Measurements from ENCODE around the gene VASN. TPM values are rescaled to one million over a fixed set of nuclear protein-coding genes. Genes with fewer than 3 reads are reported as not detected.

VASN gene
- total RNA-seq, 2 donors from 2014 or later, result not detected

DNA sequence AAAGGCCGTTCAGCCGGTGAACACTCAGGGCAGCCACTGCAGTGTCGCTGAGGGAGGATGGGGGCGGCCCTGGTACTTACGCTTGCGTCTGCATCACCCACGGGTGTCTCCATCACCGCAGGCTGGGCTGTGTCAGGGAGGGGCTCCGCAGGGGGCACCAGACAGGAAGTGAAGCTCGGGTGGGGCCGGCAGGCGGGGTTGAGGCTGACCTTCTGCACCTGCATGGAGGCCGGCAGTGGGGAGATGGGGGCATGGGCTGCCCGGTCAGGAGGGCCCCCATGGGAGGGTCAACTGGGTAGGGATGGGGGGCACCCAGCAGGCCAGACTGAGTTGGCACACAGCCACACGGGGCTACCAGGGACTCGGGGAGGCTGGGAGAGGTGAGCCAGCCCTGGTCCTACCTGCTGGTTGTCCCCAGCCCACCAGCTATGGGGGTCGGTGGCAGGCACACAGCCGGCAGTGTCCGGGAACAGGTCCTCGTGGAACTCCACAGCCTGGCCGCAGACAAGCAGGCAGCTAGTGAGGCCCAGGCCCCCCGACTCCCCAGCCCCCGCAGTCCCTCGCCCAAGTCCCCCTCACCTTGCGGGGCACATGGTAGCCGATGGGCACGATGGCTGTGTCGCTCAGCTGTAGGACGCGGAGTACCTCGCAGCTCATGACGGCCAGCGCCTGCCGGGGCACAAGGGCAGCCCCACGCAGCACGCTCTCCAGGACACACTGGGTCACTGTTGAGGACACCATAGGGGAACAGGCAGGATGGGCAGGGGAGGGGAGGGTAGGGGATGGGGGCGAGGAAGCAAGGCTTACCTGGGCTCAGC is 7.2 kb upstream of the VASN start:
- Mint-ChIP-seq H3K36me3 (ENCODE audit: insufficient read depth in 2 of 2) (peaks cover 0 to 8% of the 10 kb centered on the region in 2 donors), H3K4me3 (no peak overlapping the region), H3K27me3 (ENCODE audit: low read depth) (no peaks in the 10 kb centered on the region), H3K4me1 (ENCODE audit: low read depth) (no peaks in the 10 kb centered on the region), H3K27ac (no peak overlapping the region), H3K9me3 (no peaks in the 10 kb centered on the region)
- ATAC-seq (replicated peaks in 1 of 2), result no peak
- DNase-seq, result no peak

DNA sequence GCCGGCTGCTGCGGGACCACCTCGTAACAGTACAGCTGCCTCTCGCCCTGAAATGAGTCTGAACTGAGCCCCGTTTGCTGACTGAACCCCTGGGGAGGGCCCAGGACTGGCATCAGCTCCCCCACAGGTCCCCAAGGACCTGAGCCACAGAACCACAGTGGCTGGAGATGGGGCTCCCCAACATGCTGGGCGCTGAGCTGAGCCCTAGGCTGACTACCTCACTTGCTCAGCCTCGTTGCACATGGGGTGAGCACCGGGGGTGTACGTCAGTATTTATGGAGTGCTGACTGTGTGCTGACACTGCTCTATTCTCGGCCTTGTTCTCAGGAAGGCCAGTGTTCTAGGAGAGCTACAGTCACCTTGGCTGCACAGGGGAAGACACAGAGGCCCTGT is 6.6 kb upstream of the VASN start:
- Mint-ChIP-seq H3K9me3 (no peaks in the 10 kb centered on the region), H3K4me3 (no peak overlapping the region), H3K4me1 (ENCODE audit: low read depth) (no peaks in the 10 kb centered on the region), H3K27ac (no peak overlapping the region), H3K27me3 (ENCODE audit: low read depth) (no peaks in the 10 kb centered on the region), H3K36me3 (ENCODE audit: insufficient read depth in 2 of 2) (peaks cover 0 to 6% of the 10 kb centered on the region in 2 donors)
- DNase-seq (no peak), ATAC-seq (replicated peaks in 1 of 2) (no peak)

DNA sequence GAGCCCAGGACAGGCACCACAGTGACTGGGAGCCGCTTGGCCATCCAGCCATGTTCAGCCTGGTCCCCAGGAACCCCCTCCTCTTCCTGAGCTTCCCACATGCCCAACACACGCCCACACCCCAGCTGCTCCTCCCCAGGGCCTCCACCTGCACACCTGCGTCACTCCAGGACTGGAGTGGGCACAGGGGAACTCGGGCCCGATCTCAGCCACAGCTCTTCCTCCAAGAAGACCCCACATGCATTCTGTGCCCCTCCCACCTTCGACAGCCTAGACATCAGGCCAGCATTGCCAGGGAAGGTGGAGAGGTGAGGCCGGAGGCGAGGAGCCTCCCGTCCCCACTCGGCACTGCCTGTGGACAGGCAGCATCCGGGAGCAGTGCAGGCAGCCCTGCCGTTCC is 6.0 kb upstream of the VASN start:
- H3K4me3 Mint-ChIP-seq, result no peak overlapping the region
- H3K9me3 Mint-ChIP-seq, result no peaks in the 10 kb centered on the region
- DNase-seq, result no peak
- no peaks in the 10 kb centered on the region for H3K27me3 Mint-ChIP-seq (ENCODE audit: low read depth)
- no peak overlapping the region for H3K27ac Mint-ChIP-seq
- no peaks in the 10 kb centered on the region for H3K4me1 Mint-ChIP-seq (ENCODE audit: low read depth)
- H3K36me3 Mint-ChIP-seq (ENCODE audit: insufficient read depth in 2 of 2), result peaks cover 0 to 6% of the 10 kb centered on the region in 2 donors
- ATAC-seq (replicated peaks in 1 of 2), result no peak

DNA sequence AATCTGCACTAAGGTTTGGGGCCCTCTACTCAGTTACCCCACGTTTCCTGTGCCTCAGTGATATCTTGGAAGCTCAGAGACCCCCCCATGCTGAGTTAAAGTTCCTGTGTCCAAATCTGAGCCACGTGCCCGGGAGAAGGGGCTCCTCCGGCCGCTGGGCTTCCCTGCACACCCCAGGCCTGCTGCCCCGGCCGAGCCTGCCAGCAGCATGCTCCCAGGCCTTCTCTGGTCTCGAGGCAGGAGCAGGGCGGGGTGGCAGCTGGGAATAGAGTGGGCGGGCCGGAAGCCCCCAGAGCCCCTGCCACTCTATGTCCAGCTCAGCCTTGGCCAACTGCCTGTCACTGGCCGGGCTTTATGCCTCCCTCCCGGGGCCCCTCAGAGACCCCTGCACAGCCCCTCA is 5.6 kb upstream of the VASN start:
- Mint-ChIP-seq H3K36me3 (ENCODE audit: insufficient read depth in 2 of 2) (peaks cover 0 to 6% of the 10 kb centered on the region in 2 donors), H3K9me3 (no peaks in the 10 kb centered on the region), H3K4me1 (ENCODE audit: low read depth) (no peaks in the 10 kb centered on the region), H3K4me3 (no peak overlapping the region), H3K27me3 (ENCODE audit: low read depth) (no peaks in the 10 kb centered on the region), H3K27ac (no peak overlapping the region)
- no peak for ATAC-seq (replicated peaks in 1 of 2)
- DNase-seq, result no peak

DNA sequence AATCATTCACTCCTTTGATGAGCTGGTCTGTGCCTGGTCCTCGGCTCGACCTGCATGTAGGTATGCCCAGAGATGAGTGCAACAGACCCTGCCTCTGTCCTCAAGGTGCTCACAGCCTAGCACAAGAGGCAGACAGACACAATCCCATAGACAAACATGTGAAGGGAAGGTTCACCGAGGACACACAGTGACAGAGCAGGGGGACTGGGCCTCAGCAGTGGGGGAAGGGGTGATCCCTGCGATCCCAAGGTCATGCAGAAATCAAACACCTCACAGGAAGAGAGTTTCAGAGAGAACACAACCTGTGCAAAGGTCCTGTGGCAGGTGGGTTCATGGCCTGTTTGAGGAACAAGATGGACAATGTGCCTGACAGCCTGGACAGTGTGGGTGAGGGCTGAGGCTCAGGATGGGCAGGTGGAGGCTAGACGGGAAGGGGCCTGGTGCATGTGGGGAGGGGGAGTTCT is 4.2 kb upstream of the VASN start:
- no peak overlapping the region for H3K27ac Mint-ChIP-seq
- no peaks in the 10 kb centered on the region for H3K9me3 Mint-ChIP-seq
- H3K36me3 Mint-ChIP-seq (ENCODE audit: insufficient read depth in 2 of 2), result peaks cover 0 to 6% of the 10 kb centered on the region in 2 donors
- no peak overlapping the region for H3K4me3 Mint-ChIP-seq
- ATAC-seq (replicated peaks in 1 of 2) (no peak), DNase-seq (no peak)
- H3K27me3 Mint-ChIP-seq (ENCODE audit: low read depth), result no peaks in the 10 kb centered on the region
- no peaks in the 10 kb centered on the region for H3K4me1 Mint-ChIP-seq (ENCODE audit: low read depth)

DNA sequence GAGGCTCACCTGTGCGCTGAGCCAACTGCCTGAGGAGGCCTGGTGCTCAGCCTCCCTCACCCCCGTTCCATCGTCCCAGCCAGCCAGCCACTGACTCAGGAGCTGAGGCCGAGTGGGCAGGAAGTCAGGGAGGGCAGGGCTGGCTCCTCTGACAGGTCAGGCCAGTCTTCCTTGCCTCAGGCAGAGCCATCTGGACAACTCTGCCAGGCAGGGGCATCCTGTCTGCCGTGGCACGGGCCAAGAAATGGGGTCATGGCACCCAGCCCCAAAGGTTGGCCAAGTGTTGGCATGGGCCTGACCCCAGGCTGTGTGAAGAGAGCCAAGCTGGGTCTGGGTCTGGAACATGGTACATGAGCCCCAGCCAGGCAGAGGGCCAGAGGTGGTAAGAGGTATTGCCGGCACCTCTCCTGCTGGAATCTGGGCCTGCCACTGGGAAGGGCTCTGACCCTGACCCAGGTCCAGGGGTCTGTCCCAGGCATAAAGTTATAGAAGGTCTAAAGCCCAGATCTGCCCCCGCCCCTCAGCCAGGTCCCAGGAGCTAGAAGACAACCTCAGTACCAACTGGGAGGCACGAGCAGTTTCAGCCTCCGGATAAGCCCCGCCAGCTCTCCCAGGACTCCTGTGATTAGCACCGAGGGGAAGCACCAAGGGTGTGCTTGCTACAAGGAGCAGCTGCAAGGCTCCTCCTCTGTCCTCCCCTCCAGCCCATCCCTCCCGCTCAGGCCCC is 2.5 kb upstream of the VASN start:
- no peaks in the 10 kb centered on the region for H3K36me3 Mint-ChIP-seq (ENCODE audit: insufficient read depth in 2 of 2)
- no peak overlapping the region for H3K4me3 Mint-ChIP-seq
- ATAC-seq (replicated peaks in 1 of 2), result no peak
- no peaks in the 10 kb centered on the region for H3K9me3 Mint-ChIP-seq
- H3K27me3 Mint-ChIP-seq (ENCODE audit: low read depth), result no peaks in the 10 kb centered on the region
- H3K4me1 Mint-ChIP-seq (ENCODE audit: low read depth), result no peaks in the 10 kb centered on the region
- DNase-seq, result no peak
- H3K27ac Mint-ChIP-seq, result no peak overlapping the region

DNA sequence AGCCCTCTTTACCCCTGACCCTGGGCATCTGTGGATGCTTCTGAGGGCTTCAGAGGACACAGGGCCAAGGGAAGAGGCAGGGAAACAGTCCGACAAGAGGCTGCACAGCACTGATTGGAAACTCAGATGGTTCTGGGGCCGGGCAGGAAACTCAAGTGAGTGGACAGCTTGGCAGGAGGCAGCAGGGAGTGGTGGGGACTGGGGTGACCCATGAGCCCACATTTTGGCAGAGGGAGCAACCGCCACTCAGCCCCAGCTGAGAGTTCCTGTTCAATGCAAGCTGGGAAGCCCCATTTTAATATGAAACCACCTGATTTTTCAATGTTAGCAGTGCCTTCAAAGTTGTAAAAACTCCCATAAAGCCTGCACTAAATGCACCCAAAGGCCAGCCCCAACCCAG is 1.5 kb upstream of the VASN start:
- H3K4me3 Mint-ChIP-seq, result no peak overlapping the region
- H3K9me3 Mint-ChIP-seq, result no peaks in the 10 kb centered on the region
- H3K27ac Mint-ChIP-seq, result no peak overlapping the region
- H3K36me3 Mint-ChIP-seq (ENCODE audit: insufficient read depth in 2 of 2), result no peaks in the 10 kb centered on the region
- no peaks in the 10 kb centered on the region for H3K4me1 Mint-ChIP-seq (ENCODE audit: low read depth)
- DNase-seq (no peak), ATAC-seq (replicated peaks in 1 of 2) (no peak)
- no peaks in the 10 kb centered on the region for H3K27me3 Mint-ChIP-seq (ENCODE audit: low read depth)

DNA sequence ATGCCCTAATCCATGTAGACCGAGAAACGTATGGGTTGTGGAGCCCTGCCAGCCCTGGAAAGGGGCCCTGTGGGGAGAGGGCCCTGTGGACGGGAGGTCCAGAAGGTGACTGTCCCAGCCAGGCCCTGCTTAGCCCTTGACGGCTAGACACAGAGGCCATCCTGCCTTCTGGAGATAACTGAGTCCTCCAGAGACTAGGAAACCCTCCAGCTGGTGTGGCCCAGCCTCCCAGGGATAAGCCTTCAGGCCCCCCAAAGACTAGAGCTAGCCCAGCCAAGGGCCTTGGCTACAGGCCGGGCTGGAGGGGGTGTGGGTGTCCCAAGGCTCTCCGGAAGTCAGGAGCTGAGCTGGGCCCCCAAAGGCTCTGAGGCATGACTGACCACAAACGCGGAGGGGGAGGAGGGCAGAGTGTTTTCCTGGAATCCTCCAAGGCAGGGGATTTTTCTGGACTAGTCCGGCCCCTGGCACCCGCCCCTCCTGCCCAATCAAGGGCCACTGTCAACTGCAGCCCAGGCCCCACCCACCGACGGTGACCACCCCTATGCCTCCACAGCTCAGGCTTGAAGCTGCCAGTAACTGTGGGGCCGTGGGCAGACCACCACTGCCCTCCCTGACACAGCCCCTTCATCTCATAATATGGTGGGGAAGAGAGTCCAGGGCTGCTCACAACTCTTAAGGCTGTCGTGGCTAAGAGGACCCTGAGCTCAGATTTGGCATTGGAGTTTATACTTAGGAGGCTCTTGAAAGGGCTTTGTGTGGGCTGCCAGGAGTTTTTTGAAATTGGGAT is 885 bp upstream of the VASN start:
- no peak overlapping the region for H3K4me3 Mint-ChIP-seq
- H3K27ac Mint-ChIP-seq, result no peak overlapping the region

DNA sequence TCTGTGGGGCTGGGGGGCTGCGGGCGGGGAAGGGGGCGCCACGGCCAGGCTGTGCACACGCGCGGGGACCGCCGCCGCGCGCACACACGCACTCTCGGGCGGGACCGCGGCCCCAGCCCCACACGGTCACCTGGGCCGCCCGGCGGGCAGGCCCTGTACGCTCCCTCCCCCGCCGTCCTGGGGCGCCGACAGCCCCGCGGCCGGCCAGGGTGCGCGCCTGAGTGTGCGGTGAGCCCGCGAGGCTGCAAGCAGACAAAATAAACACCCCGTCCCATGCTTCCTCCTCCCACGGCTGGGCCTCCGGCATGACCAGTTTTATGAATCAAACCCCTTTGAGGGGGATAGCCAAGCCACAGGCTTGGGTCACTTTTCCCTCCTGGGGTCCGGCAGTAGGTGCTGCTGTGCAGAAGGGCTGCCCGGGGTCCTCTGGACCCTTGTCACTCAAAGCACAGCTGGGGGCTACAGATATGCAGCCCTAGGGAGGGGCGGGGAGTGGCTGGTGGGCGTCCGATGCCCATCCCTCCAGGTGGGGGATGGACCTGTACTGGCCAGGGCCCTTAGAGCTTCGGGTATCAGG is 441 bp downstream of the VASN start:
- Mint-ChIP-seq H3K36me3 (ENCODE audit: insufficient read depth in 2 of 2) (no peaks in the 10 kb centered on the region), H3K4me1 (ENCODE audit: low read depth) (no peaks in the 10 kb centered on the region), H3K27me3 (ENCODE audit: low read depth) (no peaks in the 10 kb centered on the region), H3K4me3 (peak overlapping the region; percentile 72 to 75), H3K9me3 (no peaks in the 10 kb centered on the region), H3K27ac (no peak overlapping the region)
- DNase-seq (peak; percentile 44 to 45), ATAC-seq (replicated peaks in 1 of 2) (peak; percentile 54 to 60)

More for the DNA sequence above, 885 bp upstream of the VASN start:
- ATAC-seq (replicated peaks in 1 of 2) (no peak), DNase-seq (no peak)
- Mint-ChIP-seq H3K27me3 (ENCODE audit: low read depth) (no peaks in the 10 kb centered on the region), H3K36me3 (ENCODE audit: insufficient read depth in 2 of 2) (no peaks in the 10 kb centered on the region), H3K9me3 (no peaks in the 10 kb centered on the region), H3K4me1 (ENCODE audit: low read depth) (no peaks in the 10 kb centered on the region)

DNA sequence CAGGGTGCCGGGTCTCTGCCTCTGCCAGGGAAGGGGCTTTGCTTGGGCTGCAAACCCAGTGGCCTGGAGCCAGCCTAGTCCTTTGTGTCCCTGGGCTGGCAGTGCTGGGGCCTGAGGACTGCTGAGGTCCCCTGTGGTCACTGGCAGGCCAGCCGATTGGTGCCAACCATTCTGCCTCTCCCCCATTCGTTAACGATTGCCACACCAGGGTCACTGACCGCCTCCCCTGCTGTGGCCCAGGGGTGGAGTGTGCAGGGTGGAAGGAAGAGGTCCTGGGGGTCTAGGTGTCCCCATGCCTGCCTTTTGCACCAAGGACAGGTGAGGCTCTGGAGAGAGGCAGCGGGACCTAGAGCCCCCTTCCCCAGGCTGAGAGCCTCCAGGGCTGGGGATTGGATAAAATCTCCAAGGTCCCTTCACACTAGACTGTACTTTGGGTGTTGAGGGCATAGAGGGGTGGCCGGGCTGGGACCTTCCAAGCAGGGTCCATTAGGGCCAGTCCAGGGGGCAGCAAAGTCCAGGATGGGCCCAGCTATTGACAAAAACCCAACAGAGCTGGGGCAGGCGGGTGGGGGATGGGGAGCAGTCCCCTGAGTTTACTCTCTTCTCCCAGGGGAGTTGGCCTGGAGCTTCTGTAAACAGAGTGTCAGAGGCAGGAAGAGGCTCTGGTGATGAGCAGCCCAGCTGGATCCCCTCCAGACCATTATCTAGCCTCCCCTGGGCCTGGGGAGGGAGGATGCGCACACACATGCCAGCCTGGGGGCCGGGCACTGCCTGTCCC is 1.1 kb downstream of the VASN start:
- Mint-ChIP-seq H3K4me3 (peak overlapping the region in 1 of 2 donors; percentile 75), H3K27ac (no peak overlapping the region), H3K27me3 (ENCODE audit: low read depth) (no peaks in the 10 kb centered on the region)

DNA sequence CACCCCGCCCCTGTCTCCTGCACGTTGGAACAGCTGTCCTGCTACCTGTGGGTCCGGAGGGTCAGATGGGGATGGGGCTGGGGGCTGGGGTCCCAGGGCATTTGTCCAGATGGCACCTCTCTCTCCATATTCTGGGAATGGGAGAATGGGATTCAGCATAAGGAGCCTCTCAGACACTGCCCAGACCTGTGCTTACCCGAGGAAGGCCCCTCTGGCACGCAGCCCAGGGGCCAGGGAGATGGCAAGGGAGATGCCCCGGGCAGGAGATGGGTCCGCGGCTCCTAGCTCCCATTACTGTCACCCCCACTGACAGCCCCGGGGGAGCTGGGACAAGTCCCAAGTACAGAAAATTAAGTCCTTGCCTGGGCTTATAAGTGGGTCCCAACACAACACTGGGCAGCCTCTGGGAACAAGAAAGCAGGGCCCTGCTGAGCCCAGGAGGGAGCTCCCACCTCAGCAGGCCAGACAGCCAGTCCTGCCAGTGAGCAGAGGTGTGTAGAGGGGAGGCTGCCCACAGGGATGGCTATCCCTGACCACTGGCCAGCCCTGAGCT is 1.8 kb downstream of the VASN start:
- H3K27me3 Mint-ChIP-seq (ENCODE audit: low read depth), result no peaks in the 10 kb centered on the region
- no peaks in the 10 kb centered on the region for H3K36me3 Mint-ChIP-seq (ENCODE audit: insufficient read depth in 2 of 2)
- DNase-seq, result no peak
- peaks cover 7% of the 10 kb centered on the region for H3K4me1 Mint-ChIP-seq (ENCODE audit: low read depth)
- no peak overlapping the region for H3K4me3 Mint-ChIP-seq
- no peak overlapping the region for H3K27ac Mint-ChIP-seq
- no peaks in the 10 kb centered on the region for H3K9me3 Mint-ChIP-seq
- no peak for ATAC-seq (replicated peaks in 1 of 2)

More for the DNA sequence above, 1.1 kb downstream of the VASN start:
- no peaks in the 10 kb centered on the region for H3K36me3 Mint-ChIP-seq (ENCODE audit: insufficient read depth in 2 of 2)
- DNase-seq (no peak), ATAC-seq (replicated peaks in 1 of 2) (no peak)
- no peaks in the 10 kb centered on the region for H3K9me3 Mint-ChIP-seq
- H3K4me1 Mint-ChIP-seq (ENCODE audit: low read depth), result peaks cover 4% of the 10 kb centered on the region

All from activated T-cell treated with anti-CD3 and anti-CD28 coated beads, Interleukin-2, amount 50 U/mL, for 72 hours (primary cell).